ENCODE measurements around the gene FABP1.

DNA sequence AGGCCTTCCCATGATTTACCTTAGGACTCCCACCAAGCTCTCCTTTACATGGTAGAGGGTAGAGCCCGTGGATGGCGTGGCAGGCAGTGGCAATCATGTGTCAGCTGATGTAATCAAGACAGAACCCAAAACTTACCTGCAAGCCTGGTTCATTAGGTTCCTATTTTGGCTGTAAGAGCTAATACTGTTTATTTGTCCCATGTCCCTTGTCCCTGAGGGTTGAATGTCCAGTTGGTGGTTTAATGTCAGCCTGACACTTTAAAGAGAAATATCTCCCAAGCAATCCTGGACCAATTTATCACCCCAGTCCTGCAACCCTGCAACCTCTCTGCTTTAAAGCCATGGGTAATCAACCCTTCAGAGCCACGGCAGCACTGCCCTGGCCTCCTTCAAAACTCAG, 6.0 kb upstream of the FABP1 start:
- TF ChIP-seq, protein P1, sequence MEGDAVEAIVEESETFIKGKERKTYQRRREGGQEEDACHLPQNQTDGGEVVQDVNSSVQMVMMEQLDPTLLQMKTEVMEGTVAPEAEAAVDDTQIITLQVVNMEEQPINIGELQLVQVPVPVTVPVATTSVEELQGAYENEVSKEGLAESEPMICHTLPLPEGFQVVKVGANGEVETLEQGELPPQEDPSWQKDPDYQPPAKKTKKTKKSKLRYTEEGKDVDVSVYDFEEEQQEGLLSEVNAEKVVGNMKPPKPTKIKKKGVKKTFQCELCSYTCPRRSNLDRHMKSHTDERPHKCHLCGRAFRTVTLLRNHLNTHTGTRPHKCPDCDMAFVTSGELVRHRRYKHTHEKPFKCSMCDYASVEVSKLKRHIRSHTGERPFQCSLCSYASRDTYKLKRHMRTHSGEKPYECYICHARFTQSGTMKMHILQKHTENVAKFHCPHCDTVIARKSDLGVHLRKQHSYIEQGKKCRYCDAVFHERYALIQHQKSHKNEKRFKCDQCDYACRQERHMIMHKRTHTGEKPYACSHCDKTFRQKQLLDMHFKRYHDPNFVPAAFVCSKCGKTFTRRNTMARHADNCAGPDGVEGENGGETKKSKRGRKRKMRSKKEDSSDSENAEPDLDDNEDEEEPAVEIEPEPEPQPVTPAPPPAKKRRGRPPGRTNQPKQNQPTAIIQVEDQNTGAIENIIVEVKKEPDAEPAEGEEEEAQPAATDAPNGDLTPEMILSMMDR (IDR thresholded peaks at IDR 0.05), result no peak
- TF ChIP-seq POLR2A (IDR thresholded peaks at IDR 0.05), result no peak
